Posterior vena cava (tissue), 2 donors: ENCODE measurements around the gene ELFN2. TPM values are rescaled to one million over a fixed set of nuclear protein-coding genes. Genes with fewer than 3 reads are reported as not detected.
"Not testable (repeated sequence)": the region's sequence is repeated elsewhere in the genome, so short reads cannot be mapped to it uniquely, and the experiment has no call there.

Experiments
- DNase-seq: peaks from one replicate; pipeline ENCODE4 v3.0.0-alpha.2; 2020; ENCODE audit warnings: low spot score
- intact Hi-C, 2 donors: fragments of 100-400 bp; cut with DNase I; formaldehyde crosslinking; loops; one replicate each; pipeline versions ENCODE4 v1.14.1 to v1.14.2; 2022 to 2023
- total RNA-seq, 2 donors: library from RNA; stranded (reverse); fragmentation: NEBNext Ultra II Directional; extraction: Animal tissue kit (Norgen Biotek cat#: 25700); gene quantifications; one replicate each; pipeline ENCODE4 v1.2.1, GENCODE V29; 2021
- donor health status: DM: yes; HTN: yes; CAD: no.
- donor health status: DM: yes; HTN: yes; CAD: no.

The ELFN2 gene
- total RNA-seq, 2 donors from 2014 or later: 0.05 to 0.10 TPM

DNA sequence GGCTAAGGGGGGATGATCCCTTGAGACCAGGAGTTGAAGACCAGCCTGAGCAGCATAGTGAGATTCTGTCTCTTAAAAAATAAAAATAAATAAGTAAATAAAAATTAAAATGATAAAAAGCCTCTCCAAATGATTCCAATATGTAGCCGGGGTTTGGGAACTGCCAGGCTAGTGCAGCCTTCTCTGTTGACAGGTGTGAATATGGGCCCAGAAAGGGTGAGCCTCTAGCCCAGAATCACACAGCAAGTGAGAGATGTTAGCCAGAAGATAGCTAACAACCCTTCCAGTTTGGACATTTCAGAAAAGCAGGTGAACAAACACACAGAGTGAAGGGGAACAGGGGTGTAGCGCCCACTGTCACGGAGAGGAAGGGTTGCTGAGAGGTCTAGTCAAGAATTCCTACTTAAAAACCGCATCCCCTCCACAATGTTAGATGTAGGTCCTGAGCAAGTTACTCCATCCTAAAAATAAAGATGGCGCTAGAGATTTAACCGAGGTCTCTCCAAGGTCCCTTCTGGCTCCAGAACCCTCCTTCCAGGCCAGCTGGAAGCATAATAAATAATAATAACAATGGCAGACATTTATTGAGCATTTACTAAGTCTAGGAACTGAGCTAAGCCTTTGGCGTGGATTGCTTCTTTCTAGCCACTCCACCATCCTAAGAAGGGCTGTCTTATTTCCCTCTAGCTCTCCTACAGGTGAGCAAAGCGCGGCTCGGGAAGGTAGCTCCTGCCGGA is 93.4 kb downstream of the ELFN2 start:
- intact Hi-C loops: no loop called here
- no peak for DNase-seq

DNA sequence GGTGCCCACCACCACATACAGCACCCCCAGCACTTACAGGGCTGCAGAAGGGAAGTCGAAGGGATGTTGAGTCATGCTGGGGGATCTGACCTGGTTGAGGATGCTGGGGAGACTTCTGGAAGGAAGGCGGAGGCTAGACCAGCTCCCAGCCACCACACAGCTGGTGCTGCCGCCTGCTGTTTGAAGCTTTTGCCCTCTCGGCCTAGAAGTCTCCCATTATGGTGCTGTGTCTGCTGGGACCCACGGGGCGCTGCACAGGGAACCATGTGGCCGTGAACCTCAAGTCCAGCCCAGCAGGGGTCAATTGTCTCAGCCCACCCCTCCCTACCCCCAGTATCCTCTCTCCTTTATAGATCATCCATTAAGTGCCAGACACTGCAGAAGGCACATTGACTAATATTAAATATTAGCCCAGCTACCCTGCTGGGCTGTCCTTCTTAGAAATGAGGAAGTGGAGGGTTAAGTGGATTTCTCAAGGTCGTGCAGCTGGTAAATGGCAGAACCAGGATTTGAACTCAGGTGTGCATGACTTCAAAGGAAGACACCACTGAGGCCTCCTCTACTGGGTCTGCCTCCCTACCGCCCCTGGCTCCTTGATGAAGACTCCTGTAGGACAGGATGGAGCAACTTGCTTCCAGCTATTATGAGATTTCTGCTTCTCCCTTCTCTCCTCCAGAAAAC is 95.3 kb downstream of the ELFN2 start:
- intact Hi-C loops: no loop called here
- no peak for DNase-seq

DNA sequence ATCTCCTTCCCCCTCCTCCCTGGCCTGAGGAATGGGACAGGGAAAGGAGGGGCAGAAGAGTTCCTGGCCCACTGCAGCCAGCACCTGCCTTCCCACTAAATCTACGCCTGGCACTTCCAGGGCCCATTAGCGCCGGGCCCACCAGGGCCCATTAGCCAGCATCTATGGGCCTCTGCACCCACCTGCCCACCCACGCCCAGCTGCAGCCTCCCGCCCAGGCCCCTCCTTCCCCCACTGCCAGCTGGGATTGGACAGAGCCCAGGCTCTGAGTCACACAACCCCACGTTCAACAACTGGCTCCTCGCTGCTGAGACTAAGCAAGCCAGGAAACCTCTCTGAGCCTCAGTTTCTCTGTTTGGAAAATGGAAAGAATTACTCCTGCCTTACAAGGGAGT is 96.2 kb downstream of the ELFN2 start:
- intact Hi-C loops: no loop called here
- no peak for DNase-seq

DNA sequence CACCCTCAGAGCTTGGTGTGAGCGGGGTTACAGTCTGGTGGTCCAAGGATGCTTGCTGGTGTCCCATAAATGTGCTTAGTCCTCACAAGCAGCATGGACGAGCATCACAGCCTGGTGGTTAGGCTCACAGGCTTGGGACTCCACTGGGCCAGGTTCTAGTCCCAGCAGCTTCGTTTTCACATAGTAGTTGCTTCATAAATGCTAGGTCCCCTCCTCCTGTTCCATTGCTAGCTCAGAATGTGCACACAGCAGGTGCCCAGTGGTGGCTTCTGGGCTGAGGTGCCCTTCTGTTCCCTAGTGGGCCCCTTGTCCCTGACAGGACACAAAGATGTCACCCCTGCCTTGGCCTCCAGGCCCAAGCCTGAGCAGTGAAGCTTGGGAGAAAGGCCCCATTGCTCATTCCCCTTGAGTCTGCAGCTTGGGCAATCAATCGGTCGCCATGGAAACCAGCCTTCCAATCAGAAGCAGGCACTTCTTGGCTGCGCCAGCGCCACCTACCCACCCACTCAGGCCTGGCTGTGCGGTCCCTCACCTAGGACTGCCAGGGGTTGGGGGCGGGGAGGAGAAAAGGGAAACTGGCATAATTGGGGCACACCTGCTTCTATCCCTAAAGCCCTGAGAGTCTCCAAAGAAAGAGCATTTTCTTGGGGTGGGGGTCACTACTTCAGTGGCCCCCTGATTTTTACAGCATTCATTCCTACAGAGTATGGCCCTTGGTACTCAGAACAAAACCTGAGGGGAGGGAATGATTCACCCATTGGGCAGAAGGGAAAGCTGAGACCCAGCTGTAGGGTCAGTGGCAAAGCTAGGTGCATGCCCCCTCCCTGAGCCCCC is 96.9 kb downstream of the ELFN2 start:
- intact Hi-C loops: no loop called here
- no peak for DNase-seq

DNA sequence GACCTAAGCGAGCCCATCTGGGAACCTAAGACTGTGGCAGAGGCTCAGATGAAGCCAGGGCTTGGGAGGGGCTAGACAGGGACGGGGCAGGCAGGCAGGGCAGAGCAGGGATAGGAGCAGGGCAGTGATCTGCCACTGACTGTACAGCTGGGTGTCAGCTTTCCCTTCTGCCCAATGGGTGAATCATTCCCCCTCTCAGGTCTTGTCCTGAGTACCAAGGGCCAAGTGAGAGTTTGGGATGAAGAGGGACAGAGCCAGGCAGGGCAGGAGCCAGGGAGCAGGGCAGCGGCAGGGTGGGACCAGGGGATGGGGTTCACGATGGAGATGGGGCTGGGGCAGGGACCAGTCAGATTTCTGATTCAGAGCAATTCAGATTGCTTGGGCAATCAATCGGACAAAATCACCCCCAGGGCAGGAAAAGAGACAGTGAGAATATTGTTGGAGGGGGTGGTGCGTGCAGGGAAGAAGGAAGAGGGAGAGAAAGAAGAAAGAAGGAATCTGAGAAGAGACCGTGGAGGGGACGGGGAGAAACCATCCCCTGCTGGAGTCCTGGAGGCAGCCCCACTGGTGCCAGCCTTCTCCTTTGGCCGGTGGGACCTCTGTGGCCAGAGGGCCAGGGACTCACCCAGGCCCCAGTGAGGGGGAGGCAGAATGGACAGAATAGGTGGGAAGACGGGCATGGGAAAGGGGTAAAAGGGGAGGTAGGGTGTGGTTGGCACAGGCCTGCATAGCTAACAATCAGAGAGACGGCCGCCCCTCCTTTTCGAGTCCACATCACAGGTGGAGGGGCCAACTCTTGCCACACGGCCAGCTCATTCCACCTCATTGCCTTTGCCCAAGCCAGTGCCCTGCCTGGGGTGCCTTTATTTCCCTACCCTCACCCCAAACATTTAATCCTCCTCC is 97.8 kb downstream of the ELFN2 start:
- DNase-seq: no peak
- intact Hi-C loops: loop anchor here in 1 of 2 donors (2.0 to 10.0 kb wide), 2 partner anchors 33 to 135 kb away; no protein-coding TSS in a partner anchor

DNA sequence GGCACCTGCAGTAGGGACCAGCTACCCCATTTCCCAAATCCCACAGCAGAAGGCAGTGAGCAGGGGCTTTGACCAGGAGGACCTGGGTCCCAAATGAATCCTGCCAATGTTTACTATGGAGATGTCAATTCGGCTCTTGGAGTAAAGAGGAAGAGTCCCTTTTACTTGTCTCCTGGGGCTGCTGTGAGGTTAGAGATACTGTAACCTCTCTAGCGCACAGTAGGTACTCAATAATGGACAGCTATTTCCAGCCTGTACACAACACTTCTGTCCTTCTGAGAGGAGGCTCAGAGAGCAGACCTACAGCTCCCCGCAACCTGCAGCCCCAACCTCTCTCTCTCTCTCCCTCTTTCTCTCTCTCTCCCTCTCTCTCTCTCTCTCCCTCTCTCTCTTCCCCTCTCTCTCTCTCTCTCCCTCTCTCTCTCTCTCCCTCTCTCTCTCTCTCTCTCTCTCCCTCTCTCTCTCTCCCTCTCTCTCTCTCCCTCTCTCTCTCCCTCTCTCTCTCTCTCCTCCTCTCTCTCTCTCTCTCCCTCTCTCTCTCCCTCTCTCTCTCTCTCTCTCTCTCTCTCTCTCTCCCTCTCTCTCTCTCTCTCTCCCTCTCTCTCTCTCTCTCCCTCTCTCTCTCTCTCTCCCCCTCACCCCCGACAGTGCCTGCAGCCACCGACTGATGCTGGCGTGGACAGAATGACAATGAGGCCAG is 98.6 kb downstream of the ELFN2 start:
- intact Hi-C loops: loop anchor here in 1 of 2 donors (2.0 to 10.0 kb wide), 2 partner anchors 34 to 136 kb away; no protein-coding TSS in a partner anchor

DNA sequence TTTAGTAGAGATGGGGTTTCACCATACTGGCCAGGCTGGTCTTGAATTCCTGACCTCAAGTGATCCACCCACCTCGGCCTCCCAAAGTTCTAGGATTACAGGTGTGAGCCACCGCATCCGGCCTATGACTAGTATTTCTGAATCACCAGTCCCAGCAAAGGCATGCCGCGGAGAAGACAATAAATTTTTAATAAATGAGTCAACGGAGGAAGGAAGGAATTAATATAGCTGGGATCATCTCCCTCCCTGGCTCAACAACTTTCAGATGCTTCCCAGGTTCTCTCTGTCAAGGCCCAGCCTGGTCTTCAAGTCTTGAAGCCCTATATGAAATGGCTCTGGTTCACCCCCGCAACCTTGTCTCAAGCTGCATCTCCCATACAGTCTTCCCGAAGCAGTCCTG is 99.3 kb downstream of the ELFN2 start:
- DNase-seq: no peak
- intact Hi-C loops: loop anchor here in 1 of 2 donors (2.0 to 10.0 kb wide), 2 partner anchors 35 to 137 kb away; no protein-coding TSS in a partner anchor

More for the DNA sequence above, 98.6 kb downstream of the ELFN2 start:
- not testable (repeated sequence) for DNase-seq

DNA sequence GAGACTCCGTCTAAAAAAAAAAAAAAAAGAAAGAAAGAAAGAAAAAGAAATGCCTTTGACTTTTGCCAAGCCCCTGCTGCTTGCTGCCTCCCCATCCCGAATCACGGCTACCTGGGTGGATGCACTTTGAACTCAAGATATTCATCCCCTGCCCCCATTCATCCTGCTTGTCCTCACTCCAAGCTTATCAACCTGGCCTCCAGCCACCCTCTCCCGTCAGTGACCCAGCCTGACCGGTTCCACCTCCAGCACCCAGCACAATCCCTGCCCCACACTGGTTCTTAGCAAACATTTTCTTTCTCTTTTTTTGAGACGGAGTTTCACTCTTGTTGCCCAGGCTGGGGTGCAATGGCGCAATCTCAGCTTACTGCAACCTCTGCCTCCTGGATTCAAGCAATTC is 100.6 kb downstream of the ELFN2 start:
- no peak for DNase-seq
- intact Hi-C loops: loop anchor here in 1 of 2 donors (10.0 kb wide), 1 partner anchor 138 kb away; no protein-coding TSS in a partner anchor

DNA sequence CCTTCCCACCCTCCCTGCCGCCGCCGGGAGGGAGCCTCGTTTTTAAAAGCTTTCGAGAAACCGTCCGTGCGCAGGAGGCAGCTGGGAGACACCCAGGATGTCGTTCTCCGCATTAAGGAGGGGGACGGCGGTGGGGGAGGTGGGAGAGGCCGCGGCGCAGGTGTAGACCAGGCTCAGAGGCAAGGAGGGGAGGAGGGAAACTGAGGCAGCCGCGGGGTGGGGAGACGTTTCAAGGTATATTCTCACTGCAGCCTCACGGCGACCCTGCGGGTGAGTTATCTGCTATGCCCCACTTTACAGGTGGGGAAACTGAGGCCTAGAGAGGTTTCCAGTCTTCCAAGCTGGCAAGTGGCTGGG is 102.3 kb downstream of the ELFN2 start:
- intact Hi-C loops: loop anchor here in 1 of 2 donors (10.0 kb wide), 1 partner anchor 140 kb away; no protein-coding TSS in a partner anchor
- no peak for DNase-seq

DNA sequence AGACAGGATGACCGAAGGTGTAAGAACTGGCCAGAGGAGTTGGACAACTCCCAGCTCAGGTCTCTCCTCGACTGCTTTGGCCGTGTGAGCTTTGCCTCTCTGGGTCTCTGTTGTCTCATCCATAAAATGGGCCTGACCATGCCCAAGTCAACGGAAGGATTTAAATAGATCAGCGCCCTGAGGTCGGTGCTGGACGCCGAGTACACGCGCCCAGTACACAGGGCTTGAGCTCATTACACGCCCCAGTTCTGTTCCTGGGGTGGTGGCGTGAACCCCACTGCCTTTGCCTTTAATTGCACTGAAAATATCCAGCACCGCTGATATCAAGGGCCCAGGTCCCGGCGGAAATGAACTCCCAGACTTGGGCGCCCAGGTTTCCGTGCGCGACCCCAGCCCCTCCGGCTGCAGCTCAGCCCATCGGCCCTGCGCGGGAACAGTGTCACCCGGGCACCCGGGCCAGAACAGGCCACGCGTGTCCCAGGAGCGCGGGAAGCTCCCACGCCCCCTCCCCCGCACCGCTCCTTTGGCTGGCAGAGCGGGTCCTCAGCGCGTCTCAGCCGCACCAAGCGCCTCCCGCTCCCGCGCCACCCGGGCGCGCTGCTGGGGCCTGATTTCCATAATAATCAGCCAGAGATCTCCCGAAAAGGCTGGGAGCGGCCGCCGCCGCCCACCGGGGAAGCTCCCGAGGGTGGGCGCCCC is 102.8 kb downstream of the ELFN2 start:
- intact Hi-C loops: loop anchor here in 1 of 2 donors (10.0 kb wide), 1 partner anchor 140 kb away; no protein-coding TSS in a partner anchor
- no peak for DNase-seq

DNA sequence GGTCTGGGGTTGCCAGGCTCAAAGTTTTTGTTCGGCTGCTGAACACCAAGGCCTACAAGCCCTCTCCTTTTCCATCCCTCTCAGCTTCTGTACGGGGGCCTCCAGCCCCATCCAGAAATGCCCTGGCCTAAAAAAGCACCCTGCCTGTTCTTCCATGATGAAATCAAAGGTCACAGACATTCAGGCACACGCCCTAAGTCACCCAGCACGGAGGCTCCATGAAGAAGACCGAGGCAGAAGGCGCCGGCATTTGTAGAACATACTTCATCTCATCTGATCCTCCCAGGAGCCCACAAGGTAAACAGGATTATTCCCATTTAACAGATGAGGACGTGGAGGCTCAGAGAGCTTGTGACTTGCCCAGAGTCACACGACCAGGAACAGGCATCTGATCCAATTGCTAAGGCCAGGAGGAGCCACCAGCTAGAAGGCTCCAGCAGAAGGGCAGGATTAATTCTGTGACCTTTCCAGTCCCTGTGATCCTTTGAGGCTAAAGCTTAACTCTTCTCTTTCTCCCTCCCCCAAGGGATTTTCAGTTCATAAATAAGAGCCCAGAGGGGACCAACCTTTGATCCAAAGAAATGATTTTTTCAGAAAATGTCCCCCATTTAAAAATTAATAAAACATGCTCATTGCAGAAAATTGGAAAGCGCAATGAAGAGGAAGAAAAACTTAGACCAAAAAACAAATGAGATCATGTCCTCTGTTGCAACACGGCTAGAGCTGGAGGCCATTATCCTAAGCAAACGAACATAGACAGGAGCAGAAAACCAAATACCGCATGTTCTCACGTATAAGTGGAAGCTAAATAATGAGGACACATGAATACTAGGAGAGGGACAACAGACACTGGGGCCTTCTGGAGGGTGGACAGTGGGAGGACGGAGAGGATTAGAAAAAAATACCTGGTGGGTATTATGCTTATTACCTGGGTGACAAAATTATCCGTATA is 106.3 kb downstream of the ELFN2 start:
- intact Hi-C loops: loop anchor here in 1 of 2 donors (10.0 kb wide), 1 partner anchor 144 kb away; no protein-coding TSS in a partner anchor
- DNase-seq: no peak

DNA sequence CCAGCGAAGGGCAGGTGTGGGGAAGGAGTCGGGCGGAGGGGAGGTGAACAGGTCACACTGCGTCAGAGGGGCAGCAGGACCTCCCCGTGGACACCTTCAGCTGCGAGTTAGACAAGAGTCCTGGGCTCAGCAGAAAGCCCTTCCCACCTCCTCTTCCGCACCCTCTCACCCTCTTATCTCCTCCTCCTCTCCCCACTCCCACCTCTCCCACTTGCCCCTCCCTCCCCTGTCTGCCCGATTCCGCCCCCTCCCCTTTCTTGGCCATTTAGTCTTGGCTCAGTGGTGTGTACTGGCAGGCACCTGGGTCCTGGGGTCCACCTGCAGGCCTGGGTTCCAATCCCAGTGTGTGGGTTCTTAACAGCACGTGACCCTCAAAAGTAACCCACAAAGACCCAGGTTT is 107.8 kb downstream of the ELFN2 start:
- intact Hi-C loops: no loop called here
- no peak for DNase-seq

DNA sequence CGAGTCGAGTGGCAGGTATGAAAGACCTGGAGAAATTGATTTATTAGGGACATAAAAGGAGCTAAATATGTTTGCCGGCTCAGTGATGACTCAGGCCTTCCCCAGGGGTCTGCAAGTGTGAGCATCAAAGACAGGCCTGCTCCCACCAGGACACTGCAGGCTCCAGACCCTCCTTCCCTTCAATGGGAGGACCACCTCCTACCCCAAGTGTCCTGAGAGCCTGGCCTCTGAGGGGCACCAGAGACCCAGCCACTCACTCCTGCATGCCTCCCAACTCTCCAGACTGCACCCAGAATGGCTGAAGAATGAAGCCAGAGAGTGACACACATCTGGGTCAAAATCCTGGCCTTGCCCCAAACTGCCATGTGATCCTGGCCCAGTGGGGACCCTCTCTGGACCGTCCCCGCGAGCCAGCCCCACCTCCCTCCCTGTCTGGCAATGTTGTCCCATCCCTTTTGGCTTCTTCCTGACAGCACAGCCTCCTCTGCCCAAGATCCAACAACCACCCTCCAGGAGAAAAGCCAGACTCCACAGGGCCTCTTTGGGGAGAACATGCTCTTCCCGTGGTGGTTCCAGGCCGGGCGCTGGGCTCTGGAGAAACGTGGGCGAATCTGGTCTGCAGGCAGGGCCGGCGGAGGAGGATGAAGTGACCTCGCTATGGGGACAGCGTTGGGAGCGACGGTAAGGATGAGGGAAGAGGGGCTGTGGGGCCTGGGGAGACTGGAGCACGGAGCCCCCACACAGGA is 108.7 kb downstream of the ELFN2 start:
- DNase-seq: no peak
- intact Hi-C loops: no loop called here
